H1 (cell line): ENCODE results near the gene MYH9. TPM values are rescaled to one million over a fixed set of nuclear protein-coding genes. Genes with fewer than 3 reads are reported as not detected.

ENCODE experiments used
- CEBPB ChIP-seq: IDR thresholded peaks from 2 replicates; pipeline ENCODE4 v1.6.1; 2012; ENCODE audit warnings: low read depth, low read length
- EGR1 ChIP-seq: IDR thresholded peaks from 2 replicates; pipeline ENCODE4 v1.6.1; 2011; ENCODE audit warnings: low read depth, low read length, borderline replicate concordance
- GABPA ChIP-seq: IDR thresholded peaks from 2 replicates; pipeline ENCODE4 v1.6.1; 2011; ENCODE audit warnings: mild to moderate bottlenecking, low read length, moderate library complexity, borderline replicate concordance; ENCODE audit not compliant: insufficient read depth
- JUN ChIP-seq: IDR thresholded peaks from 2 replicates; pipeline ENCODE4 v1.6.1; 2011; ENCODE audit warnings: low read depth, mild to moderate bottlenecking, improper control_type of control experiment, low read length
- MAFK ChIP-seq: IDR thresholded peaks from 2 replicates; pipeline ENCODE4 v1.6.1; 2012; ENCODE audit warnings: low read depth, mild to moderate bottlenecking, improper control_type of control experiment, low read length
- NANOG ChIP-seq: IDR thresholded peaks from 2 replicates; pipeline ENCODE4 v1.6.1; 2011; ENCODE audit warnings: low read length, low read depth, mild to moderate bottlenecking, inconsistent platforms; ENCODE audit not compliant: insufficient read depth, poor library complexity, severe bottlenecking
- POLR2AphosphoS5 ChIP-seq: IDR thresholded peaks from 2 replicates; pipeline ENCODE4 v1.6.1; 2011; ENCODE audit warnings: low read depth, low read length
- RNF2 ChIP-seq: fragments of 200-900, 300-1000 bp; sonication (generic); IDR thresholded peaks from 2 replicates; pipeline ENCODE4 v1.7.1; 2016; ENCODE audit warnings: borderline replicate concordance, low read depth, mild to moderate bottlenecking, antibody characterized with exemption, low read length; ENCODE audit not compliant: poor library complexity, severe bottlenecking; ENCODE audit errors: missing control alignments
- SAP30 ChIP-seq: fragments of 300-600 bp; sonication (generic); IDR thresholded peaks from 2 replicates; pipeline ENCODE4 v1.7.1; 2012; ENCODE audit warnings: low read length, moderate library complexity, mild to moderate bottlenecking, inconsistent platforms; ENCODE audit not compliant: insufficient read depth, insufficient replicate concordance
- SIX5 ChIP-seq: IDR thresholded peaks from 2 replicates; pipeline ENCODE4 v1.6.1; 2011; ENCODE audit warnings: mild to moderate bottlenecking, low read depth, low read length
- SP1 ChIP-seq: IDR thresholded peaks from 2 replicates; pipeline ENCODE4 v1.6.1; 2011; ENCODE audit warnings: low read depth, low read length
- polyA plus RNA-seq, 7 experiments: library from polyadenylated mRNA; depleted of rRNA in 3 of 7; stranded (reverse) in 5 of 7; unstranded in 2 of 7; fragments of >200 nt in 5 of 7; fragments of 200-250 nt in 2 of 7; gene quantifications; 1 replicate in 5 of 7; 2 replicates in 1 of 7; 4 replicates in 1 of 7; pipeline versions ENCODE4 v1.2.1 to v1.2.3, GENCODE V29; 2011 to 2013; ENCODE audit warnings: missing spikeins in 2 of 7, mixed read lengths in 2 of 7
- total RNA-seq: library from RNA; stranded (reverse); fragmentation: NEBNext Ultra II Directional; extraction: Animal tissue kit (Norgen Biotek cat#: 25700); gene quantifications from 2 replicates; pipeline ENCODE4 v1.2.1, GENCODE V29; 2021
- TF ChIP-seq, protein P1 (sequence below): IDR thresholded peaks from 2 replicates; pipeline ENCODE4 v1.6.1; 2012; ENCODE audit warnings: inconsistent platforms
- TF ChIP-seq, protein P2 (sequence below): IDR thresholded peaks from 2 replicates; pipeline ENCODE4 v1.6.1; 2011; ENCODE audit warnings: low read length, improper control_type of control experiment

The MYH9 gene
- total and polyA plus RNA-seq, 2 of the 8 experiments (the other 6 are each of a cell fraction or from before 2014, with no cell fraction given) = 24.9 to 322 TPM

GRCh38 chr22:36409911-36410756 is 22.4 kb upstream of the MYH9 start (continued):
- TF ChIP-seq NANOG (no peak), CEBPB (no peak), RNF2 (no peak), EGR1 (no peak), SP1 (peak; percentile 63; the same call in 1 of the 2 replicates), MAFK (no peak), GABPA (peak; percentile 76; the same call in 1 of the 2 replicates), SIX5 (peak; percentile 13; the same call in 1 of the 2 replicates), JUN (no peak), SAP30 (no peak), POLR2AphosphoS5 (peak; percentile 95)
- TF ChIP-seq, protein P1, sequence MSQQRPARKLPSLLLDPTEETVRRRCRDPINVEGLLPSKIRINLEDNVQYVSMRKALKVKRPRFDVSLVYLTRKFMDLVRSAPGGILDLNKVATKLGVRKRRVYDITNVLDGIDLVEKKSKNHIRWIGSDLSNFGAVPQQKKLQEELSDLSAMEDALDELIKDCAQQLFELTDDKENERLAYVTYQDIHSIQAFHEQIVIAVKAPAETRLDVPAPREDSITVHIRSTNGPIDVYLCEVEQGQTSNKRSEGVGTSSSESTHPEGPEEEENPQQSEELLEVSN = no peak
- TF ChIP-seq, protein P2, sequence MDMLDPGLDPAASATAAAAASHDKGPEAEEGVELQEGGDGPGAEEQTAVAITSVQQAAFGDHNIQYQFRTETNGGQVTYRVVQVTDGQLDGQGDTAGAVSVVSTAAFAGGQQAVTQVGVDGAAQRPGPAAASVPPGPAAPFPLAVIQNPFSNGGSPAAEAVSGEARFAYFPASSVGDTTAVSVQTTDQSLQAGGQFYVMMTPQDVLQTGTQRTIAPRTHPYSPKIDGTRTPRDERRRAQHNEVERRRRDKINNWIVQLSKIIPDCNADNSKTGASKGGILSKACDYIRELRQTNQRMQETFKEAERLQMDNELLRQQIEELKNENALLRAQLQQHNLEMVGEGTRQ = 0 out of 2 replicates have a peak, but pooled peaks have one; percentile 9
